PFSK-1 (cell line): ENCODE results near the gene DOLK.

Source experiments
- FOXP2 ChIP-seq: optimal IDR thresholded peaks from 2 replicates; pipeline ENCODE3; 2011; ENCODE audit warnings: borderline replicate concordance, control low read depth, inconsistent platforms; ENCODE audit not compliant: insufficient read depth; ENCODE audit errors: extremely low read length, extremely low read depth
- POLR2AphosphoS5 ChIP-seq: IDR thresholded peaks from 2 replicates; pipeline ENCODE4 v1.6.1; 2012; ENCODE audit warnings: low read depth, mild to moderate bottlenecking, control low read depth, low read length, moderate library complexity
- SIN3A ChIP-seq: IDR thresholded peaks from 2 replicates; pipeline ENCODE4 v1.6.1; 2012; ENCODE audit warnings: mild to moderate bottlenecking, low read length, moderate library complexity, borderline replicate concordance; ENCODE audit not compliant: insufficient read depth

DNA sequence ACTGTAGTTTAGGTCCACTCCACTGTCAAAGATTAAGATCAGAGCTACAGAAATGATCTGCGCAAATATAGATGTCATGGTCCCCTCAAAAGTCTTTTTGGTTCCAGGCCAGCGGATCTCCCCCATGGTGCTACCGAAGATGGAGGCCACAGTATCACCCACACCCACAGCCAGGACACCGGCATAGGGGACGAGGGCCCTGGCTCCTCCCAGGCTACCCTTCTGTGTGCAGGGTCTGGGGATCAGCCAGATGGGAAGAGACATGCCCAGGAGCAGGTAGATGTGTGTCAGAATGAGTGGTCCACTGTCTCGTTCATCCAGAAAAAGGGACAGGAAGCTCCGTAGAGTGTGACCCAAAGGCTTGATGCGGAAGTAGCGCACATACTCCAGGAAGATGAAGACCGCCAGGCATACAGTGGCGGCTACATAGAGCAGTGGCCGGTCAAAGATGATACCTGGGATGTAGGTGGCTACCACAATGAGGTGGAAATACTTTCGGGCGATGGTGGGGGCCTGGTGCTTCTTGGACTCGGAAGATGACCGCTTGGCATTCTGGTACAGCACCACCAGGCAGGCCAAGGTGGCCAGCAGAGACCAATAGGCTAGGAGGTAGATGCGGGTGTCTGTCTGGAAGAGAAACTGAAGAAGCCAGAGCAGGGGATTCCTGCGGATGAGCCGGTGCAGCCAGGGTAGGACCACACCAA, 1.5 kb downstream of the DOLK start:
- TF ChIP-seq POLR2AphosphoS5 (no peak), FOXP2 (no peak), SIN3A (no peak)
